Measurements from ENCODE around the gene SMC5.

The SMC5 gene

DNA sequence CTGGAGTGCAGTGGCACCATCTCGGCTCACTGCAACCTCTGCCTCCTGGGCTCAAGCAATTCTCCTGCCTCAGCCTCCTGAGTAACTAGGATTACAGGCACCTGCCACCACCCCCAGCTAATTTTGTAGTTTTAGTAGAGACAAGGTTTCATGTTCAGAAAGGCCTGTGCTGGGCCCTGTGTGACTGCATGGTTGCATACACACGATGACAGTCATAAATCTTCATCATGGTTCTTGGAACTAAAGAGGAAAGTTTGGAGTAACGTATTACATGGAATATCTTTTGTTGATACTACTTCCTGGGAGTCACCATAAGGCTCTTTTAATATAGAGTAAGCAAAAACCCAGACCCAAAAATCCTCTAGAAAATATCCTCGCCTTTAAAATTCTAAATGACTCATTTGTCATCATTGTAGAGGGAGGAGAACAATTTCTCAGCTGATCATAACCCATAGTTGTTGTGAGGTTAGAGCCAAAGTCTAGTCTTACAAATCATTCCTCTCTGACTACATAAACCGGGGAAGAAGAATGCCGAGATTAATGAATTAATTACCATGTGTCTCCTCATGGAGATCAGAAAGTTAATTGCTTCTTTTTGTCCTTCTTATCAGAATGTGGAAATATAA lies 108.6 kb downstream of the SMC5 start:
- H3K4me1 Mint-ChIP-seq (ENCODE audit: low read depth), result no peaks in the 10 kb centered on the region
- peaks cover 5% of the 10 kb centered on the region for H3K36me3 Mint-ChIP-seq (ENCODE audit: low read depth)
- H3K27me3 Mint-ChIP-seq, result no peaks in the 10 kb centered on the region
- H3K27ac Mint-ChIP-seq, result no peak overlapping the region
- H3K9me3 Mint-ChIP-seq, result no peaks in the 10 kb centered on the region
- no peak overlapping the region for H3K4me3 Mint-ChIP-seq

DNA sequence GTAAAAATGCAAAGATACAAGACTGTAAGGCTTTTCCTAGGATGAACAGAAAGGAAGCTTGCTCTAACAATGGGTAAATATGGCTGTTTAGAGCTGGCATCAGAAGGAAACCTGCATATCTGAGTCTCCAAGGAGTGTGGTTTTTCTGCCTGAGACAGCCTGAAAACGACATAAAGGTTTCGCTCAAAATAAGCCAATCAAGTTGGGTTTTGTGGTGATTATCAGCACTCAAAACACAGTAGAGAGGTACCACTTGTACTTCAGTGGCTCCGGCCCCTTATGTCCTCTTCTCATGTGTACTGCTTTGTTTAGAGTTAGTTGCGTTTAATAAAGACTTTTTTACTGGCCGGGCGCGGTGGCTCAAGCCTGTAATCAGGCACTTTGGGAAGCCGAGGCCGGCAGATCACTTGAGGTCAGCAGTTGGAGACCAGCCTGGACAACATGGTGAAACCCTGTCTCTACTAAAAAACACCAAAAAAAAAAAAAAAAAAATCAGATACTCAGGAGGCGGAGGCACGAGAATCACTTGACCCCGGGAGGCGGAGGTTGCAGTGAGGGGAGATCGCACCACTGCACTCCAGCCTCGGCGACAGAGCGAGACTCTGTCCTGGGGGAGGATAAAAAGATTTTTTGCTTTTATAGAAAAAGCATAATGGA lies 116.3 kb downstream of the SMC5 start:
- no peak overlapping the region for H3K27ac Mint-ChIP-seq
- no peaks in the 10 kb centered on the region for H3K9me3 Mint-ChIP-seq

GRCh38 chr9:70382046-70382708 lies 123.4 kb downstream of the SMC5 start:
- Mint-ChIP-seq H3K36me3 (ENCODE audit: low read depth) (peaks cover 31% of the 10 kb centered on the region), H3K27me3 (no peaks in the 10 kb centered on the region), H3K4me1 (ENCODE audit: low read depth) (peaks cover 9% of the 10 kb centered on the region), H3K4me3 (no peak overlapping the region), H3K27ac (no peak overlapping the region), H3K9me3 (no peaks in the 10 kb centered on the region)

More for the DNA sequence above, 116.3 kb downstream of the SMC5 start:
- H3K4me3 Mint-ChIP-seq, result no peak overlapping the region
- H3K27me3 Mint-ChIP-seq, result no peaks in the 10 kb centered on the region
- H3K36me3 Mint-ChIP-seq (ENCODE audit: low read depth), result no peaks in the 10 kb centered on the region
- no peaks in the 10 kb centered on the region for H3K4me1 Mint-ChIP-seq (ENCODE audit: low read depth)

DNA sequence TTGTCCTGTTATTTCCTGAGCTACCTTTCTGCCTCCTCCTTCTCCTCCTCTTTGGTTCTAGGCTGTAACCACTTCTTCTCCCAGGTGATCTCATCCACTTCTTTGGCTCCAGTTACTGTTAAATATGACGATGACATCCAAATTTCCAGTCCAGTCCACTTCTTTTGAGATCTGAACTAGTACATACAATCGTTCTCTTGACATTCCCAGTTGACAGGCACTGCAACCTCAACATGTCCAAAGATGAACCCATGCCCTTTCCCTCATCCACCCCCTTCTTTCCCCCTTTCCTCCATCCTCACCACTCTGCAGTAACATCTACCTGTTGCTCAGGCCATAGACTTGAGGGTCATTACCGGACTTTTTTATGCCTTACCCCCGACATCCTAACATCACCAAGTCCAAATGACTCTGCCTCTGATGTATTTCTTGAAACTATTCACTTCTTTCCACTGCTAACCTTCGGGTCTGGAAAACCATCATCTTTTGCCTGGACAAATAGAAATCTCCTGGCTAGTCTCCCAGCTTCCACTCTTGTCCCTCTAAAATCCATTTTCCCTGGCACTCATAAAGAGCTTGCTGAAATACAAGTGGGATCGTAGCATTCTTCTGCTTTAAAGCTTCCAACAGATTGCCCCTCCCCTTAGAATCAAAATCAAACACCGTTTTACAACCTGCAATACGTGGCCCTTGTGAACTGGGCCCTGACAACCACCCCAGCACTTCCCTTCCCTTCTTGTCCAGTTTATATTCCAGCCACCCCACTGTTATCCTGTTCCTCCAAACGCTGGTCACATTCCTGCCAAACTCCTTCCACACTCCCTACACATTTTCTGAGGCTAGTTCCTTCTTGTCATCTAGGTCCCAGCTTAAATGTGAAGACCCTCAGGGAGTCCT lies 124.2 kb downstream of the SMC5 start:
- no peak overlapping the region for H3K27ac Mint-ChIP-seq
- H3K4me3 Mint-ChIP-seq, result no peak overlapping the region
- H3K27me3 Mint-ChIP-seq, result no peaks in the 10 kb centered on the region
- no peaks in the 10 kb centered on the region for H3K9me3 Mint-ChIP-seq
- H3K36me3 Mint-ChIP-seq (ENCODE audit: low read depth), result peaks cover 38% of the 10 kb centered on the region
- peaks cover 15% of the 10 kb centered on the region for H3K4me1 Mint-ChIP-seq (ENCODE audit: low read depth)

- Mint-ChIP-seq H3K4me1 (ENCODE audit: low read depth) (peaks cover 31% of the 10 kb centered on the region), H3K27me3 (no peaks in the 10 kb centered on the region), H3K4me3 (no peak overlapping the region), H3K36me3 (ENCODE audit: low read depth) (peaks cover 48% of the 10 kb centered on the region), H3K9me3 (no peaks in the 10 kb centered on the region), H3K27ac (no peak overlapping the region)
These were observed 126.6 kb downstream of the SMC5 start for GRCh38 chr9:70385426-70385825.

DNA sequence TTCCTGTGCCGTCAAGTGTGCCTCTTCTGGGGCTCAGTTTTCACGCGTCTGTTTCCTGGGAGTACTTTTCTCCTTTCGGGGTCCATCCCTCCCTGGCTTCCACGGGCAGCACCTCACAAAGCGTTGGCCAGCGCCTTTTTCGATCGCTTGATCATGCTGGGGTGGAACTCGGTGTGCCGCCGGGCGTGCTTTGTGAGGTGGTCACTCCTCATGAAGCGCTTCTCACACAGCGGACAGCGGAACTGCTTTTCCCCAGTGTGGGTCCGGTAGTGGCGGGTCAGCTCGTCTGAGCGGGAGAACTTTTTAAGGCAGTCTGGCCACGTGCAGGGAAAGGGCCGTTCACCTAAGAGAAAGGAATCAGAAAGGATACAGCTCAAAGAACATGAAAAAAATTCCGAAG lies 128.9 kb downstream of the SMC5 start:
- H3K27me3 Mint-ChIP-seq, result no peaks in the 10 kb centered on the region
- H3K4me1 Mint-ChIP-seq (ENCODE audit: low read depth), result peaks cover 53% of the 10 kb centered on the region
- H3K4me3 Mint-ChIP-seq, result no peak overlapping the region
- peaks cover 48% of the 10 kb centered on the region for H3K36me3 Mint-ChIP-seq (ENCODE audit: low read depth)
- no peaks in the 10 kb centered on the region for H3K9me3 Mint-ChIP-seq
- no peak overlapping the region for H3K27ac Mint-ChIP-seq

DNA sequence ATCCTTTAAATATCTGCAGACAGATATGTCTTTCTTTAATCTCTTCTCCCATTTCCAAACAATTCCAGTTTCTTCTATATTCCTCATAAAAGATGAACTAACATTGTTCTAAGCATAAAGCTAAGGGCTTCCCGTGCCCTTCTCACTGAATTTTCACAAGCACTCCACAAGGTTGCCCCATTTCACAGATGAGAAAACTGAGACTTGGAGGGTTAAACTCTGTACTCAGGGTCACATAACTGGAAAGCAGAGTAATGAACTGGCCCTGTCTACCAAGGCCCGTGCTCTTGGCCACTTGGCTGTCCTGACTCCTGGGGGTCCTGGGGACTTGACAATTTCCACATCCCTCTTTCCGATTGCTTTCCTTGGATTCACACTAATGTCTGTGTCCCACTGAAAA lies 130.4 kb downstream of the SMC5 start:
- H3K9me3 Mint-ChIP-seq, result no peaks in the 10 kb centered on the region
- no peak overlapping the region for H3K27ac Mint-ChIP-seq
- peaks cover 39% of the 10 kb centered on the region for H3K36me3 Mint-ChIP-seq (ENCODE audit: low read depth)
- H3K27me3 Mint-ChIP-seq, result no peaks in the 10 kb centered on the region
- H3K4me3 Mint-ChIP-seq, result no peak overlapping the region
- H3K4me1 Mint-ChIP-seq (ENCODE audit: low read depth), result peaks cover 67% of the 10 kb centered on the region

DNA sequence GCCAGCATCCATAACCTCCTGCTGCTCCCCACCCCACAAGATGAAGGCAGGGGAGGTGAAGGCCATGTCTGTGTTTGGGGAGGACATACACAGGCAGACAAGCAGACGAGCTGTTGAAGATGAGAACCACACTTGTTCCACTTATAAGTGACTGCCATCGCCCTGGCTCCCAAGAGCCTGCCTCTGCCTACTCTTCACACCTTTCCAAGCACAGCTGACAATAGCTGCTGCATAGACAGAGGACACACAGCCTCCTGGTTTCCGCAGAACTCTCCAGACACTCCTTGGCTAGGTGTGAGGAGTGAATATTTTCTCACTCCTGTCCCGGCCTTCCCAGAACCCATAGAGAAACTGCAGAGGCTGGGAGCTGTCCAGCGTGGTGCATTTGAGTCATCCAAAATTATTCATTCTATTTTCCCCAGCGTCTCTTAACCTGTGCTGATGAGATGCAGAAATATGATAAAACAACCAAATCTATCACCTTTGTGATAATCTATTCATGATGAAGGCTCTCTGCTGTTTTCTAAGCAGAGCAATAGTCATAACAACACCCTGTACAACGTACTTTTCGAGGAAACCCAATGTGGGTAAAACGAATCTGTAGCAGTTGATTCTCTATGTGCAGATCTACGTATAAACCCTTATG lies 131.0 kb downstream of the SMC5 start:
- Mint-ChIP-seq H3K9me3 (no peaks in the 10 kb centered on the region), H3K4me3 (no peak overlapping the region), H3K27me3 (no peaks in the 10 kb centered on the region), H3K4me1 (ENCODE audit: low read depth) (peaks cover 73% of the 10 kb centered on the region), H3K36me3 (ENCODE audit: low read depth) (peaks cover 34% of the 10 kb centered on the region), H3K27ac (peak overlapping the region; percentile 54)

- H3K27me3 Mint-ChIP-seq, result no peaks in the 10 kb centered on the region
- H3K36me3 Mint-ChIP-seq (ENCODE audit: low read depth), result peaks cover 30% of the 10 kb centered on the region
- H3K27ac Mint-ChIP-seq, result peak overlapping the region; percentile 39
- H3K4me1 Mint-ChIP-seq (ENCODE audit: low read depth), result peaks cover 78% of the 10 kb centered on the region
- no peaks in the 10 kb centered on the region for H3K9me3 Mint-ChIP-seq
- H3K4me3 Mint-ChIP-seq, result peak overlapping the region; percentile 4
These were observed 132.2 kb downstream of the SMC5 start for GRCh38 chr9:70390933-70391341.

- Mint-ChIP-seq H3K27me3 (no peaks in the 10 kb centered on the region), H3K4me3 (no peak overlapping the region), H3K27ac (no peak overlapping the region), H3K4me1 (ENCODE audit: low read depth) (peaks cover 78% of the 10 kb centered on the region), H3K9me3 (no peaks in the 10 kb centered on the region), H3K36me3 (ENCODE audit: low read depth) (peaks cover 17% of the 10 kb centered on the region)
These were observed 133.4 kb downstream of the SMC5 start for GRCh38 chr9:70392189-70392588.

- H3K4me3 Mint-ChIP-seq, result no peak overlapping the region
- H3K9me3 Mint-ChIP-seq, result no peaks in the 10 kb centered on the region
- peak overlapping the region; percentile 64 for H3K27ac Mint-ChIP-seq
- peaks cover 78% of the 10 kb centered on the region for H3K4me1 Mint-ChIP-seq (ENCODE audit: low read depth)
- H3K27me3 Mint-ChIP-seq, result no peaks in the 10 kb centered on the region
- H3K36me3 Mint-ChIP-seq (ENCODE audit: low read depth), result peaks cover 11% of the 10 kb centered on the region
These were observed 134.1 kb downstream of the SMC5 start for GRCh38 chr9:70392850-70393249.

GRCh38 chr9:70395652-70396051 lies 136.9 kb downstream of the SMC5 start:
- Mint-ChIP-seq H3K4me1 (ENCODE audit: low read depth) (peaks cover 88% of the 10 kb centered on the region), H3K36me3 (ENCODE audit: low read depth) (no peaks in the 10 kb centered on the region), H3K27me3 (no peaks in the 10 kb centered on the region), H3K4me3 (no peak overlapping the region), H3K27ac (no peak overlapping the region), H3K9me3 (no peaks in the 10 kb centered on the region)

GRCh38 chr9:70398145-70398556 lies 139.4 kb downstream of the SMC5 start:
- Mint-ChIP-seq H3K9me3 (no peaks in the 10 kb centered on the region), H3K4me1 (ENCODE audit: low read depth) (peaks cover 77% of the 10 kb centered on the region)

GRCh38 chr9:70399141-70399540 lies 140.4 kb downstream of the SMC5 start:
- Mint-ChIP-seq H3K27ac (peak overlapping the region; percentile 86), H3K9me3 (no peaks in the 10 kb centered on the region), H3K36me3 (ENCODE audit: low read depth) (no peaks in the 10 kb centered on the region), H3K27me3 (no peaks in the 10 kb centered on the region), H3K4me3 (no peak overlapping the region), H3K4me1 (ENCODE audit: low read depth) (peaks cover 78% of the 10 kb centered on the region)

More at GRCh38 chr9:70398145-70398556, 139.4 kb downstream of the SMC5 start:
- H3K36me3 Mint-ChIP-seq (ENCODE audit: low read depth), result no peaks in the 10 kb centered on the region
- peak overlapping the region; percentile 62 for H3K27ac Mint-ChIP-seq
- peak overlapping the region; percentile 55 for H3K4me3 Mint-ChIP-seq
- H3K27me3 Mint-ChIP-seq, result no peaks in the 10 kb centered on the region

All from stimulated activated naive CD8-positive, alpha-beta T cell treated with anti-CD3 and anti-CD28 coated beads, Interleukin-15, Interleukin-2, amounts not matched to agents 100 ng/mL and 50 ng/mL, for 24 hours (primary cell).